Measurements from ENCODE around the gene OTUD7B.
"Not testable (repeated sequence)": the region's sequence is repeated elsewhere in the genome, so short reads cannot be mapped to it uniquely, and the experiment has no call there.

Gene OTUD7B

GRCh38 chr1:149942207-149942606, 68.3 kb downstream of the OTUD7B start:
- no peak for DNase-seq

- no peak for DNase-seq
Observed at GRCh38 chr1:149940427-149940826, 70.1 kb downstream of the OTUD7B start.

- not testable (repeated sequence) for DNase-seq
Observed at GRCh38 chr1:149938668-149939003, 71.9 kb downstream of the OTUD7B start.

- no peak for DNase-seq
Observed at GRCh38 chr1:149937759-149938158, 72.8 kb downstream of the OTUD7B start.

GRCh38 chr1:149936992-149937705, 73.4 kb downstream of the OTUD7B start:
- DNase-seq = no peak

GRCh38 chr1:149936170-149936991, 74.1 kb downstream of the OTUD7B start, which contains the start of gene MTMR11:
MTMR11 (minus strand) TSS chr1:149936879; CDS start chr1:149936647, 232 bp downstream.
- DNase-seq = no peak

GRCh38 chr1:149934356-149934755, 76.2 kb downstream of the OTUD7B start:
- DNase-seq = no peak

- DNase-seq = no peak
Observed at GRCh38 chr1:149933208-149933607, 77.3 kb downstream of the OTUD7B start.

GRCh38 chr1:149932474-149932873, 78.1 kb downstream of the OTUD7B start:
- no peak for DNase-seq

GRCh38 chr1:149931212-149931790, 79.2 kb downstream of the OTUD7B start:
- DNase-seq = no peak

GRCh38 chr1:149929856-149930255, 80.7 kb downstream of the OTUD7B start:
- no peak for DNase-seq

GRCh38 chr1:149928401-149928724, 82.2 kb downstream of the OTUD7B start:
- DNase-seq = no peak

GRCh38 chr1:149927563-149928400, 82.7 kb downstream of the OTUD7B start, which contains the start of gene SF3B4:
SF3B4 (minus strand) TSS chr1:149927803; CDS start chr1:149927759, 44 bp downstream.
- peak; percentile 95 for DNase-seq

- DNase-seq = no peak
Observed at GRCh38 chr1:149927056-149927562, 83.4 kb downstream of the OTUD7B start.

GRCh38 chr1:149926296-149926695, 84.2 kb downstream of the OTUD7B start:
- DNase-seq = no peak

GRCh38 chr1:149925751-149926150, 84.8 kb downstream of the OTUD7B start:
- no peak for DNase-seq

GRCh38 chr1:149925345-149925744, 85.2 kb downstream of the OTUD7B start:
- DNase-seq = no peak

- DNase-seq = no peak
Observed at GRCh38 chr1:149923626-149924025, 86.9 kb downstream of the OTUD7B start.

GRCh38 chr1:149917571-149918144, 92.9 kb downstream of the OTUD7B start, which contains the start of gene SV2A:
SV2A (minus strand) TSS chr1:149917844; CDS start chr1:149913840, 4,004 bp downstream.
- DNase-seq = peak; percentile 57

- DNase-seq = no peak
Observed at GRCh38 chr1:149916898-149917252, 93.7 kb downstream of the OTUD7B start.

- no peak for DNase-seq
Observed at GRCh38 chr1:149916193-149916897, 94.2 kb downstream of the OTUD7B start.
